Activated CD4-positive, alpha-beta T cell treated with anti-CD3 and anti-CD28 coated beads for 36 hours (primary cell): ENCODE measurements around the gene CAPZA2. TPM values are rescaled to one million over a fixed set of nuclear protein-coding genes. Genes with fewer than 3 reads are reported as not detected.
A peak's percentile ranks its signal among the peaks of the same experiment; 100 is the strongest.

Experiments used
- ATAC-seq: fragments of 200-7000 bp; cut with Tn5 transposase; one replicate; pipeline ENCODE4 v1.10.0; 2021; ENCODE audit warnings: mild to moderate bottlenecking, moderate library complexity
- CTCF ChIA-PET: fragments of 350-600 bp; sonication (Branson Sonifier 250); formaldehyde crosslinking; loops from one replicate; lab custom pipeline; 2021; ENCODE audit warnings: antibody characterized with exemption; lab: Charles Lee
- POLR2A ChIA-PET: fragments of 350-600 bp; sonication (Branson Sonifier 250); formaldehyde crosslinking; loops from one replicate; lab custom pipeline; 2021; ENCODE audit warnings: antibody characterized with exemption, inconsistent platforms; lab: Charles Lee
- DNase-seq: peaks from one replicate; pipeline ENCODE4 v3.0.0-alpha.2; 2020
- H3K27ac Mint-ChIP-seq: one replicate; pipeline ENCODE4 v1.8.0; 2021; ENCODE audit warnings: mixed read lengths
- H3K27me3 Mint-ChIP-seq: one replicate; pipeline ENCODE4 v1.8.0; 2021; ENCODE audit warnings: mixed read lengths
- H3K36me3 Mint-ChIP-seq: one replicate; pipeline ENCODE4 v1.8.0; 2021; ENCODE audit warnings: low read depth, mixed read lengths
- H3K4me1 Mint-ChIP-seq: one replicate; pipeline ENCODE4 v1.8.0; 2021; ENCODE audit warnings: mixed read lengths
- H3K4me3 Mint-ChIP-seq: one replicate; pipeline ENCODE4 v1.8.0; 2021; ENCODE audit warnings: mild to moderate bottlenecking, moderate library complexity, mixed read lengths
- H3K9me3 Mint-ChIP-seq: one replicate; pipeline ENCODE4 v1.8.0; 2021; ENCODE audit warnings: low read depth, mixed read lengths
- intact Hi-C, 2 experiments: fragments of 100-400 bp; cut with DNase I in 1 of 2; cut with micrococcal nuclease in 1 of 2; formaldehyde crosslinking; loops; one replicate each; pipeline versions ENCODE4 v1.14.2 to v1.15.1; 2022 to 2024; cut with DNase I, micrococcal nuclease
- total RNA-seq, 2 experiments: library from RNA; stranded (reverse); gene quantifications; one replicate each; pipeline ENCODE4 v1.2.3, GENCODE V29; 2021

Gene CAPZA2
- total RNA-seq, 2 experiments from 2014 or later, result 173 to 262 TPM

- CTCF ChIA-PET, result no interaction called here
- peak; percentile 74 for ATAC-seq
Measured at GRCh38 chr7:116834815-116835504, 27.4 kb upstream of the CAPZA2 start.

GRCh38 chr7:116836048-116836447 lies 26.3 kb upstream of the CAPZA2 start:
- no peak for ATAC-seq
- CTCF ChIA-PET, result no interaction called here
- intact Hi-C loops, result no loop called here

More at GRCh38 chr7:116834815-116835504, 27.4 kb upstream of the CAPZA2 start:
- POLR2A ChIA-PET, result no interaction called here
- intact Hi-C loops, result no loop called here
- Mint-ChIP-seq H3K4me3 (no peak overlapping the region), H3K27ac (no peak overlapping the region), H3K27me3 (peaks cover 2% of the 10 kb centered on the region), H3K9me3 (no peaks in the 10 kb centered on the region), H3K4me1 (no peaks in the 10 kb centered on the region), H3K36me3 (no peaks in the 10 kb centered on the region)
- no peak for DNase-seq

GRCh38 chr7:116836911-116837310 lies 25.5 kb upstream of the CAPZA2 start:
- H3K27ac Mint-ChIP-seq, result no peak overlapping the region
- no peaks in the 10 kb centered on the region for H3K36me3 Mint-ChIP-seq
- H3K27me3 Mint-ChIP-seq, result peaks cover 8% of the 10 kb centered on the region
- H3K9me3 Mint-ChIP-seq, result no peaks in the 10 kb centered on the region
- ChIA-PET CTCF (no interaction called here), POLR2A (no interaction called here)
- intact Hi-C loops, result no loop called here
- no peak for ATAC-seq
- no peak for DNase-seq
- H3K4me1 Mint-ChIP-seq, result no peaks in the 10 kb centered on the region
- no peak overlapping the region for H3K4me3 Mint-ChIP-seq

More at GRCh38 chr7:116836048-116836447, 26.3 kb upstream of the CAPZA2 start:
- Mint-ChIP-seq H3K27me3 (peaks cover 2% of the 10 kb centered on the region), H3K4me1 (no peaks in the 10 kb centered on the region), H3K9me3 (no peaks in the 10 kb centered on the region), H3K36me3 (no peaks in the 10 kb centered on the region), H3K4me3 (no peak overlapping the region), H3K27ac (no peak overlapping the region)
- no peak for DNase-seq
- POLR2A ChIA-PET, result no interaction called here

- ATAC-seq (no peak), DNase-seq (no peak)
- no peak overlapping the region for H3K27ac Mint-ChIP-seq
- ChIA-PET POLR2A (no interaction called here), CTCF (no interaction called here)
- H3K4me1 Mint-ChIP-seq, result no peaks in the 10 kb centered on the region
- H3K9me3 Mint-ChIP-seq, result no peaks in the 10 kb centered on the region
- H3K4me3 Mint-ChIP-seq, result no peak overlapping the region
- H3K36me3 Mint-ChIP-seq, result no peaks in the 10 kb centered on the region
- intact Hi-C loops, result no loop called here
- peaks cover 11% of the 10 kb centered on the region for H3K27me3 Mint-ChIP-seq
Measured at GRCh38 chr7:116837586-116837985, 24.8 kb upstream of the CAPZA2 start.

GRCh38 chr7:116840256-116840655 lies 22.1 kb upstream of the CAPZA2 start:
- Mint-ChIP-seq H3K36me3 (no peaks in the 10 kb centered on the region), H3K27me3 (peaks cover 17% of the 10 kb centered on the region), H3K4me1 (peaks cover 6% of the 10 kb centered on the region), H3K9me3 (no peaks in the 10 kb centered on the region), H3K4me3 (no peak overlapping the region), H3K27ac (no peak overlapping the region)
- intact Hi-C loops, result no loop called here
- no peak for ATAC-seq
- POLR2A ChIA-PET, result no interaction called here
- no peak for DNase-seq
- CTCF ChIA-PET, result no interaction called here

GRCh38 chr7:116842371-116842770 lies 20.0 kb upstream of the CAPZA2 start:
- POLR2A ChIA-PET, result interaction anchor here (0.6 kb wide), 1 partner anchor 675 kb away, joined by 3 read pairs; no protein-coding TSS in a partner anchor
- no peak overlapping the region for H3K4me3 Mint-ChIP-seq

GRCh38 chr7:116843378-116843777 lies 19.0 kb upstream of the CAPZA2 start:
- peaks cover 19% of the 10 kb centered on the region for H3K27me3 Mint-ChIP-seq
- peaks cover 6% of the 10 kb centered on the region for H3K4me1 Mint-ChIP-seq
- ChIA-PET POLR2A (no interaction called here), CTCF (no interaction called here)
- DNase-seq, result no peak
- H3K36me3 Mint-ChIP-seq, result no peaks in the 10 kb centered on the region
- intact Hi-C loops, result no loop called here
- H3K4me3 Mint-ChIP-seq, result no peak overlapping the region
- no peak overlapping the region for H3K27ac Mint-ChIP-seq
- ATAC-seq, result no peak
- no peaks in the 10 kb centered on the region for H3K9me3 Mint-ChIP-seq

More at GRCh38 chr7:116842371-116842770, 20.0 kb upstream of the CAPZA2 start:
- Mint-ChIP-seq H3K4me1 (peaks cover 6% of the 10 kb centered on the region), H3K27ac (no peak overlapping the region), H3K27me3 (peaks cover 19% of the 10 kb centered on the region), H3K9me3 (no peaks in the 10 kb centered on the region), H3K36me3 (no peaks in the 10 kb centered on the region)
- ATAC-seq, result no peak
- intact Hi-C loops, result no loop called here
- DNase-seq, result no peak
- CTCF ChIA-PET, result no interaction called here

GRCh38 chr7:116851175-116851574 lies 11.2 kb upstream of the CAPZA2 start:
- Mint-ChIP-seq H3K4me1 (peaks cover 2% of the 10 kb centered on the region), H3K4me3 (no peak overlapping the region), H3K27me3 (peaks cover 14% of the 10 kb centered on the region), H3K36me3 (no peaks in the 10 kb centered on the region), H3K9me3 (no peaks in the 10 kb centered on the region), H3K27ac (no peak overlapping the region)
- ATAC-seq (no peak), DNase-seq (no peak)
- intact Hi-C loops, result no loop called here
- POLR2A ChIA-PET, result no interaction called here
- CTCF ChIA-PET, result no interaction called here

- no peak overlapping the region for H3K27ac Mint-ChIP-seq
- DNase-seq (no peak), ATAC-seq (no peak)
- ChIA-PET CTCF (no interaction called here), POLR2A (no interaction called here)
- no peak overlapping the region for H3K4me3 Mint-ChIP-seq
- peaks cover 2% of the 10 kb centered on the region for H3K4me1 Mint-ChIP-seq
- intact Hi-C loops, result no loop called here
- H3K27me3 Mint-ChIP-seq, result peaks cover 14% of the 10 kb centered on the region
- H3K9me3 Mint-ChIP-seq, result no peaks in the 10 kb centered on the region
- no peaks in the 10 kb centered on the region for H3K36me3 Mint-ChIP-seq
Measured at GRCh38 chr7:116851671-116852070, 10.7 kb upstream of the CAPZA2 start.

- DNase-seq (no peak), ATAC-seq (no peak)
- Mint-ChIP-seq H3K27ac (no peak overlapping the region), H3K36me3 (no peaks in the 10 kb centered on the region), H3K9me3 (no peaks in the 10 kb centered on the region), H3K27me3 (peaks cover 15% of the 10 kb centered on the region), H3K4me3 (no peak overlapping the region), H3K4me1 (peaks cover 3% of the 10 kb centered on the region)
- ChIA-PET POLR2A (interaction anchor here (0.6 kb wide), 1 partner anchor 1391 kb away, joined by 4 read pairs; no protein-coding TSS in a partner anchor), CTCF (interaction anchor here (0.6 kb wide), 2 partner anchors 106 to 1283 kb away, joined by 3 read pairs; no protein-coding TSS in a partner anchor)
- intact Hi-C loops, result no loop called here
Measured at GRCh38 chr7:116854132-116854531, 8.3 kb upstream of the CAPZA2 start.

GRCh38 chr7:116857052-116857451 lies 5.3 kb upstream of the CAPZA2 start:
- peaks cover 12% of the 10 kb centered on the region for H3K4me1 Mint-ChIP-seq
- H3K27ac Mint-ChIP-seq, result no peak overlapping the region
- H3K27me3 Mint-ChIP-seq, result peaks cover 8% of the 10 kb centered on the region
- no peaks in the 10 kb centered on the region for H3K9me3 Mint-ChIP-seq
- intact Hi-C loops, result no loop called here
- ChIA-PET POLR2A (interaction anchor here (0.7 kb wide), 1 partner anchor 246 kb away, joined by 3 read pairs; no protein-coding TSS in a partner anchor), CTCF (interaction anchor here (0.8 kb wide), 1 partner anchor 16 kb away, joined by 3 read pairs; no protein-coding TSS in a partner anchor)
- ATAC-seq, result no peak
- H3K4me3 Mint-ChIP-seq, result no peak overlapping the region
- no peaks in the 10 kb centered on the region for H3K36me3 Mint-ChIP-seq
- no peak for DNase-seq

GRCh38 chr7:116859323-116859722 lies 3.1 kb upstream of the CAPZA2 start:
- no peak for ATAC-seq
- Mint-ChIP-seq H3K4me3 (no peak overlapping the region), H3K4me1 (peaks cover 19% of the 10 kb centered on the region), H3K27me3 (peaks cover 7% of the 10 kb centered on the region), H3K9me3 (no peaks in the 10 kb centered on the region), H3K27ac (no peak overlapping the region), H3K36me3 (peaks cover 5% of the 10 kb centered on the region)
- ChIA-PET CTCF (no interaction called here), POLR2A (no interaction called here)
- intact Hi-C loops, result no loop called here
- no peak for DNase-seq
